SK-N-SH treated with all-trans-retinoic acid at 6 μM for 48 hours (cell line): ENCODE results near the gene ELAVL1.

Source experiments
- ATAC-seq: fragments of 200-7000 bp; cut with Tn5 transposase; 3 replicates; pipeline ENCODE4 v1.9.1; 2020; ENCODE audit warnings: mild to moderate bottlenecking, moderate library complexity
- ARNTL ChIP-seq: fragments of 450-650 bp; formaldehyde crosslinking; IDR thresholded peaks from 2 replicates; pipeline ENCODE4 v1.5.0; 2020; ENCODE audit warnings: low read depth, mild to moderate bottlenecking, moderate library complexity, borderline replicate concordance
- BACH2 ChIP-seq: fragments of 250-450 bp; sonication (Bioruptor Pico); IDR thresholded peaks from 2 replicates; pipeline ENCODE4 v1.9.0; 2021; ENCODE audit warnings: mild to moderate bottlenecking, borderline replicate concordance
- CSDC2 ChIP-seq: fragments of 250-450 bp; sonication (Bioruptor Pico); IDR thresholded peaks from 2 replicates; pipeline ENCODE4 v1.5.0; 2020; ENCODE audit warnings: mild to moderate bottlenecking, moderate library complexity
- ESRRG ChIP-seq: fragments of 250-450 bp; sonication (Bioruptor Pico); IDR thresholded peaks from 2 replicates; pipeline ENCODE4 v1.6.1; 2021; ENCODE audit warnings: mild to moderate bottlenecking
- GLIS3 ChIP-seq: fragments of 250-450 bp; sonication (Bioruptor Pico); IDR thresholded peaks from 2 replicates; pipeline ENCODE4 v1.5.0; 2020; ENCODE audit warnings: mild to moderate bottlenecking, moderate library complexity
- PATZ1 ChIP-seq: fragments of 250-450 bp; sonication (Bioruptor Pico); IDR thresholded peaks from 2 replicates; pipeline ENCODE4 v1.8.0; 2020; ENCODE audit warnings: mild to moderate bottlenecking, moderate library complexity, borderline replicate concordance
- PPARA ChIP-seq: fragments of 250-450 bp; sonication (Bioruptor Pico); IDR thresholded peaks from 2 replicates; pipeline ENCODE4 v1.5.0; 2020; ENCODE audit warnings: mild to moderate bottlenecking, borderline replicate concordance
- RARB ChIP-seq: fragments of 250-450 bp; sonication (Bioruptor Pico); IDR thresholded peaks from 2 replicates; pipeline ENCODE4 v1.8.0; 2021; ENCODE audit warnings: mild to moderate bottlenecking, moderate library complexity
- SNAI2 ChIP-seq: fragments of 250-450 bp; sonication (Bioruptor Pico); IDR thresholded peaks from 2 replicates; pipeline ENCODE4 v1.5.0; 2020; ENCODE audit warnings: mild to moderate bottlenecking, moderate library complexity
- TCF4 ChIP-seq: fragments of 250-450 bp; sonication (Bioruptor Pico); IDR thresholded peaks from 2 replicates; pipeline ENCODE4 v1.8.0; 2021; ENCODE audit warnings: mild to moderate bottlenecking, moderate library complexity, borderline replicate concordance
- TOX ChIP-seq: fragments of 250-450 bp; sonication (Bioruptor Pico); IDR thresholded peaks from 2 replicates; pipeline ENCODE4 v1.8.0; 2021; ENCODE audit warnings: mild to moderate bottlenecking, moderate library complexity, borderline replicate concordance
- TSHZ2 ChIP-seq: fragments of 250-450 bp; sonication (Bioruptor Pico); IDR thresholded peaks from 2 replicates; pipeline ENCODE4 v1.5.0; 2020; ENCODE audit warnings: mild to moderate bottlenecking, moderate library complexity
- ZC3H10 ChIP-seq: fragments of 250-450 bp; sonication (Bioruptor Pico); IDR thresholded peaks from 2 replicates; pipeline ENCODE4 v1.5.1; 2021; ENCODE audit warnings: mild to moderate bottlenecking, moderate library complexity
- ZFP3 ChIP-seq: fragments of 250-450 bp; sonication (Bioruptor Pico); IDR thresholded peaks from 2 replicates; pipeline ENCODE4 v1.5.0; 2020; ENCODE audit warnings: mild to moderate bottlenecking, moderate library complexity
- ZFP30 ChIP-seq: fragments of 450-650 bp; formaldehyde crosslinking; IDR thresholded peaks from 2 replicates; pipeline ENCODE4 v1.5.0; 2022; ENCODE audit warnings: mild to moderate bottlenecking, moderate library complexity
- ZNF70 ChIP-seq: fragments of 450-650 bp; formaldehyde crosslinking; IDR thresholded peaks from 2 replicates; pipeline ENCODE4 v1.5.0; 2020; ENCODE audit warnings: mild to moderate bottlenecking, moderate library complexity
- ZNF8 ChIP-seq: fragments of 450-650 bp; formaldehyde crosslinking; IDR thresholded peaks from 2 replicates; pipeline ENCODE4 v1.5.0; 2020; ENCODE audit warnings: mild to moderate bottlenecking, moderate library complexity
- TF ChIP-seq, protein P1 (sequence below): fragments of 250-450 bp; sonication (Bioruptor Pico); IDR thresholded peaks from 2 replicates; pipeline ENCODE4 v1.5.1; 2020; ENCODE audit warnings: low read depth, mild to moderate bottlenecking, moderate library complexity
- TF ChIP-seq, protein P2 (sequence below): fragments of 250-450 bp; sonication (Bioruptor Pico); IDR thresholded peaks from 2 replicates; pipeline ENCODE4 v1.5.1; 2021; ENCODE audit warnings: mild to moderate bottlenecking, moderate library complexity
- TF ChIP-seq, protein P3 (sequence below): fragments of 250-450 bp; sonication (Bioruptor Pico); IDR thresholded peaks from 2 replicates; pipeline ENCODE4 v1.8.0; 2021; ENCODE audit warnings: low read depth, mild to moderate bottlenecking, moderate library complexity, borderline replicate concordance

ELAVL1 gene

DNA sequence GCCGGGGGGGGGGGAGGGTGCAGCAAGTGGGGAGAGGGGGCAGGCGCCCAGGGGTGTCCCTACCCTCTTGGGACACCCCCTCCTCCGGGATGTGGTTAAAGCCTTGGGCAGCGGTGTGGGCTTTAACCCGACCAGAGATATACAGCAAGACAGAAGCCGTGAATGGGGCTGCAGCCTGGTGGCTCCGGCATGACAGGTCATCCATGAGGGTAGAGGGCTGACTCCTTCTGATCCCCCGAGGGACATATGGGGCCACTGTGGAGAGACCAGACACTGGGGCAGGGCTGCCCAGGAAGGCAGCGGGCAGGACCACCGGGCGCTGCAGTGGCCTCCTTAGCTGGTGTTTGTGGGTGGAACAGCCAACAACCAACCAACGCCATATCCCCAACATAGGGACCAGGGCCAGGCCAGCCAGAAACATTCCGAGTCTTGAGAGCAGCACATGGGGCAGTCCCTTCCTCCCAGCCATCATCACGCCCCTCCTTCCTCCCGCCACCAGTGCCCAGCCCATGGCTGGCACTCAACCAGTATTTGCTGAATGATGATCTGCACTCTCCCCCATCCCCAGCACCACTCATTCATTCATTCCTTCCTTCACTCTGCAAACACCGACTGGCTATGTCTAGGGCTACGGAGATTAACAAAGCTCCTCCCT, 18.2 kb downstream of the ELAVL1 start:
- TF ChIP-seq ZC3H10 (no peak), ZFP30 (CRISPR knock-in tag) (no peak), PATZ1 (CRISPR knock-in tag) (no peak), ZFP3 (CRISPR knock-in tag) (no peak), ZNF8 (CRISPR knock-in tag) (no peak)
- TF ChIP-seq, protein P1, sequence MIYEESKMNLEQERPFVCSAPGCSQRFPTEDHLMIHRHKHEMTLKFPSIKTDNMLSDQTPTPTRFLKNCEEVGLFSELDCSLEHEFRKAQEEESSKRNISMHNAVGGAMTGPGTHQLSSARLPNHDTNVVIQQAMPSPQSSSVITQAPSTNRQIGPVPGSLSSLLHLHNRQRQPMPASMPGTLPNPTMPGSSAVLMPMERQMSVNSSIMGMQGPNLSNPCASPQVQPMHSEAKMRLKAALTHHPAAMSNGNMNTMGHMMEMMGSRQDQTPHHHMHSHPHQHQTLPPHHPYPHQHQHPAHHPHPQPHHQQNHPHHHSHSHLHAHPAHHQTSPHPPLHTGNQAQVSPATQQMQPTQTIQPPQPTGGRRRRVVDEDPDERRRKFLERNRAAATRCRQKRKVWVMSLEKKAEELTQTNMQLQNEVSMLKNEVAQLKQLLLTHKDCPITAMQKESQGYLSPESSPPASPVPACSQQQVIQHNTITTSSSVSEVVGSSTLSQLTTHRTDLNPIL (CRISPR knock-in tag): no peak
- TF ChIP-seq, protein P2, sequence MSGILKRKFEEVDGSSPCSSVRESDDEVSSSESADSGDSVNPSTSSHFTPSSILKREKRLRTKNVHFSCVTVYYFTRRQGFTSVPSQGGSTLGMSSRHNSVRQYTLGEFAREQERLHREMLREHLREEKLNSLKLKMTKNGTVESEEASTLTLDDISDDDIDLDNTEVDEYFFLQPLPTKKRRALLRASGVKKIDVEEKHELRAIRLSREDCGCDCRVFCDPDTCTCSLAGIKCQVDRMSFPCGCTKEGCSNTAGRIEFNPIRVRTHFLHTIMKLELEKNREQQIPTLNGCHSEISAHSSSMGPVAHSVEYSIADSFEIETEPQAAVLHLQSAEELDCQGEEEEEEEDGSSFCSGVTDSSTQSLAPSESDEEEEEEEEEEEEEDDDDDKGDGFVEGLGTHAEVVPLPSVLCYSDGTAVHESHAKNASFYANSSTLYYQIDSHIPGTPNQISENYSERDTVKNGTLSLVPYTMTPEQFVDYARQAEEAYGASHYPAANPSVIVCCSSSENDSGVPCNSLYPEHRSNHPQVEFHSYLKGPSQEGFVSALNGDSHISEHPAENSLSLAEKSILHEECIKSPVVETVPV (CRISPR knock-in tag): no peak
- ATAC-seq: peak; percentile 29

DNA sequence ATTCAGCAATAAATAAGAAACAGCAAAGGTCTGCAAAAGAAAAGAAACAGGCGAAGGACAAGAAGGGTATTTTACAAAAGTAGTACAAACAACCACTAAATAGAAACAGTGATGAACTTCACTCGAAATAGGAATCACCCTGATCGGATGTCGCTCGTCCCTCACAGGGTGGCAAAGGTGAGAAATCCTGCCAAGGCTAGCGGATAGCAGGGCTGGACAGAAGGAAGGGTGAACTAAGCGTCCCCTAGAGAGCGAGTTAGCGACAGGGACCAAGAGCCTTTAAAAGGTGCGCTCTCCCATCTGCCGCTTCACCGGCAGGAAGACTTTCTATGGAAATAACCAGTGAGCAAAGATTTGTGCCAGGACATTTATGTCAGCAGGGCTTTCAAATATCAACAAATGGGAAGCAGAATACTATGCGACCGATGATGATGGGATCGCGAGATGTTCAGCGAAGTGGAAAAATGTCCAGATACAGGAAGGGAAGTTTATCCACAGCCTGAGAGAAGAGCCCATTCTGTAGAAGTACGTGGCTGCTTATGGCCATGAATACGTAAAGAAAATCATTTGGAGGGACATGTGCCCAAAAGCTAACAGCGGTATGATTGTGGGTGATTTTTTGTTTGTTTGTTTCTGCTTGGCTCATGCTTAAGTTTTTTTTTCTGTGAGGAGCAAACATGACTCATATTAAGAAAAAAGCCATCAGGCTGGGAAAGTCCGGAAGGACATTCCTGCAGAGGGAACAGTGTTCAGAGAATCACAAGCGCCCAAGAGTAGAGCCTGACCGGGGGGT, 18.9 kb downstream of the ELAVL1 start:
- TF ChIP-seq ZNF8 (CRISPR knock-in tag): no peak
- ATAC-seq: peak; percentile 68

GRCh38 chr19:7985481-7985911, 19.9 kb downstream of the ELAVL1 start:
- no peak for ATAC-seq
- TF ChIP-seq ZNF8 (CRISPR knock-in tag) (no peak), BACH2 (no peak), TOX (CRISPR knock-in tag) (no peak), GLIS3 (CRISPR knock-in tag) (no peak), PPARA (CRISPR knock-in tag) (no peak), SNAI2 (CRISPR knock-in tag) (no peak), TCF4 (no peak), RARB (CRISPR knock-in tag) (no peak), ZC3H10 (no peak), CSDC2 (CRISPR knock-in tag) (no peak)
- TF ChIP-seq, protein P3, sequence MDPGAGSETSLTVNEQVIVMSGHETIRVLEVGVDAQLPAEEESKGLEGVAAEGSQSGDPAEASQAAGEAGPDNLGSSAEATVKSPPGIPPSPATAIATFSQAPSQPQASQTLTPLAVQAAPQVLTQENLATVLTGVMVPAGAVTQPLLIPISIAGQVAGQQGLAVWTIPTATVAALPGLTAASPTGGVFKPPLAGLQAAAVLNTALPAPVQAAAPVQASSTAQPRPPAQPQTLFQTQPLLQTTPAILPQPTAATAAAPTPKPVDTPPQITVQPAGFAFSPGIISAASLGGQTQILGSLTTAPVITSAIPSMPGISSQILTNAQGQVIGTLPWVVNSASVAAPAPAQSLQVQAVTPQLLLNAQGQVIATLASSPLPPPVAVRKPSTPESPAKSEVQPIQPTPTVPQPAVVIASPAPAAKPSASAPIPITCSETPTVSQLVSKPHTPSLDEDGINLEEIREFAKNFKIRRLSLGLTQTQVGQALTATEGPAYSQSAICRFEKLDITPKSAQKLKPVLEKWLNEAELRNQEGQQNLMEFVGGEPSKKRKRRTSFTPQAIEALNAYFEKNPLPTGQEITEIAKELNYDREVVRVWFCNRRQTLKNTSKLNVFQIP: no peak
- TF ChIP-seq, protein P1 (CRISPR knock-in tag): no peak

DNA sequence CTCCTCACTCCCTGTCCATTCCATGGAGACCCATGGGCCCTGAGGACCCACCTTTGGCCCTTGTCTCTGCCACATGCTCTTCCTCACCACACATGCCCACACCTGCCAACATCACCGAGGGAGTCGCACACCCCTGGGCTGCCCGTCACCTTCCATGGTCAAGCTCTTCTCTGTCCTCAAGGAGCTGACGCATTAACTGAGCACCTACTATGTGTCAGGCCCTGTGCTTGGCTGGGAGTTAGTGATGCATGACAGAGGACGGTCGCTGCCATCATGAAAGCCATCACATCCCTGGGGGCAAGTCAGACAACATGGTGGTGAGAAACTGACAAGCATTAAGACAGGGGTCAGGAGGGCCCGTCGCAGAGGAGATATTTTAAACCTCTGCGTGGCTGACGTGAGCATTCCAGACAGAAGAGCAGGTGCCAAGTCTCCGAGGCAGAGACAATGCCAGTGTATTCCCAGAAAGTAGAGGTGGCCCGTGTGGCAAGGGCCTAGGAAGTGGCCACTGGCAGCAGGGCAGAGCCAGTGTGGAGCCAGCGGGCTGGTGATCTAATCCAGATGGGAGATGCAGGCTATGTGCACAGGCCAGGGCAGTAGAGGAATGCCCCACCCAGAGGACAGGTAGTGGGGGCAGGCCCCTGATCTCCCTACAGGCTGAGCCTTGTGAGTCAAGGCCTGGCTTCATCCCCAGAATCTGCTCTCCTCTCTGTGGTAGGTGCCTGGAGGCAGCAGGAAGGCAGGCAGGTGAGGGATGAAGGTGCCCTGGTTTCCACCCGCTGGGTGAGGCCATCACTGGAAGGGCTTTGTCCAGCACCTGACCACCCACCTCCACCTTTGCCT, 21.2 kb downstream of the ELAVL1 start:
- ATAC-seq: no peak
- TF ChIP-seq PATZ1 (CRISPR knock-in tag) (no peak), GLIS3 (CRISPR knock-in tag) (no peak), ZNF70 (CRISPR knock-in tag) (no peak), SNAI2 (CRISPR knock-in tag) (no peak), TSHZ2 (CRISPR knock-in tag) (no peak), ARNTL (CRISPR knock-in tag) (no peak), ESRRG (CRISPR knock-in tag) (no peak)
